Measurements from ENCODE around the gene RARG.

Gene RARG

DNA sequence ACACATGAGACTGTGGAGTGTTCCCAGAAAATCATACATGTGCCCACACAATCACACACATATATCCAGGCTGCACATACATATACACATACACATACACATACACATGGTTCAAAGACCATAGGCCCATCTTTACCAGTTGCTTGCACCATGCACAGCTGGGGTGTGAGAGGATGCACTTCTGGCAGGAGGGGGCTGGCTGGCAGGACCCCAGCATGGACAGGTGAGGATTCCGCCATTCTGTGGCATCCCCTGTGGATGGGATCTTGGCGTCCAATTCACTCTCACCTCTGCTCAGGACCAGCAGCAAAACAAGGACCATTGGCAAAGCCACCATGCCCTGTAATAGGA, 31.9 kb downstream of the RARG start:
- CTCF ChIA-PET: interaction anchor here (0.6 to 1.5 kb wide), 3 partner anchors 13 to 69 kb away, joined by 3 to 4 read pairs (median 3); no protein-coding TSS in a partner anchor
- H3K9me3 ChIP-seq (ENCODE audit: control insufficient read depth, insufficient read depth, low read depth, low read length): no peaks in the 10 kb centered on the region
- POLR2A ChIA-PET: no interaction called here
- no peaks in the 10 kb centered on the region for H3K4me1 ChIP-seq (ENCODE audit: control insufficient read depth, insufficient read depth, low read length)
- TF ChIP-seq ZFHX2 (tag by site-specific recombination; conservative IDR thresholded peaks at IDR 0.05) (no peak), MYNN (tag by site-specific recombination; IDR thresholded peaks at IDR 0.05; ENCODE audit: borderline replicate concordance) (no peak), ZNF335 (tag by site-specific recombination; conservative IDR thresholded peaks at IDR 0.05) (no peak), ZNF221 (tag by site-specific recombination; IDR thresholded peaks at IDR 0.05; ENCODE audit: borderline replicate concordance) (no peak), ZNF311 (tag by site-specific recombination; IDR thresholded peaks at IDR 0.05; ENCODE audit: borderline replicate concordance) (no peak), BCL11B (tag by site-specific recombination; IDR thresholded peaks at IDR 0.05; ENCODE audit: low read depth) (no peak), ZNF555 (tag by site-specific recombination; conservative IDR thresholded peaks at IDR 0.05) (no peak), ZNF394 (tag by site-specific recombination; IDR thresholded peaks at IDR 0.05; ENCODE audit: borderline replicate concordance) (no peak), ZNF155 (tag by site-specific recombination; IDR thresholded peaks at IDR 0.05) (no peak), ZNF302 (tag by site-specific recombination; IDR thresholded peaks at IDR 0.05; ENCODE audit: low read depth) (no peak), ZNF354C (tag by site-specific recombination; IDR thresholded peaks at IDR 0.05; ENCODE audit: borderline replicate concordance, low read depth) (no peak)
- TF ChIP-seq, protein P1, sequence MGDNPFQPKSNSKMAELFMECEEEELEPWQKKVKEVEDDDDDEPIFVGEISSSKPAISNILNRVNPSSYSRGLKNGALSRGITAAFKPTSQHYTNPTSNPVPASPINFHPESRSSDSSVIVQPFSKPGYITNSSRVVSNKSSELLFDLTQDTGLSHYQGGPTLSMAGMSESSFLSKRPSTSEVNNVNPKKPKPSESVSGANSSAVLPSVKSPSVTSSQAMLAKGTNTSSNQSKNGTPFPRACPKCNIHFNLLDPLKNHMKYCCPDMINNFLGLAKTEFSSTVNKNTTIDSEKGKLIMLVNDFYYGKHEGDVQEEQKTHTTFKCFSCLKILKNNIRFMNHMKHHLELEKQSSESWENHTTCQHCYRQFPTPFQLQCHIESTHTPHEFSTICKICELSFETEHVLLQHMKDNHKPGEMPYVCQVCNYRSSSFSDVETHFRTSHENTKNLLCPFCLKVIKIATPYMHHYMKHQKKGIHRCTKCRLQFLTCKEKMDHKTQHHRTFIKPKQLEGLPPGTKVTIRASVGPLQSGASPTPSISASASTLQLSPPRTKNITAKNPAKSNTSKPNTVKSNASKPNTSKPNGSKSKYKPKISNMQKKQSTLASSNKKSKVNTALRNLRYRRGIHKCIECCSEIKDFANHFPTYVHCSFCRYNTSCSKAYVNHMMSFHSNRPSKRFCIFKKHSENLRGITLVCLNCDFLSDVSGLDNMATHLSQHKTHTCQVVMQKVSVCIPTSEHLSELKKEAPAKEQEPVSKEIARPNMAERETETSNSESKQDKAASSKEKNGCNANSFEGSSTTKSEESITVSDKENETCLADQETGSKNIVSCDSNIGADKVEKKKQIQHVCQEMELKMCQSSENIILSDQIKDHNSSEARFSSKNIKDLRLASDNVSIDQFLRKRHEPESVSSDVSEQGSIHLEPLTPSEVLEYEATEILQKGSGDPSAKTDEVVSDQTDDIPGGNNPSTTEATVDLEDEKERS (tag by site-specific recombination; IDR thresholded peaks at IDR 0.05): no peak
- TF ChIP-seq, protein P2, sequence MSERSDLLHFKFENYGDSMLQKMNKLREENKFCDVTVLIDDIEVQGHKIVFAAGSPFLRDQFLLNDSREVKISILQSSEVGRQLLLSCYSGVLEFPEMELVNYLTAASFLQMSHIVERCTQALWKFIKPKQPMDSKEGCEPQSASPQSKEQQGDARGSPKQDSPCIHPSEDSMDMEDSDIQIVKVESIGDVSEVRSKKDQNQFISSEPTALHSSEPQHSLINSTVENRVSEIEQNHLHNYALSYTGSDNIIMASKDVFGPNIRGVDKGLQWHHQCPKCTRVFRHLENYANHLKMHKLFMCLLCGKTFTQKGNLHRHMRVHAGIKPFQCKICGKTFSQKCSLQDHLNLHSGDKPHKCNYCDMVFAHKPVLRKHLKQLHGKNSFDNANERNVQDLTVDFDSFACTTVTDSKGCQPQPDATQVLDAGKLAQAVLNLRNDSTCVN (tag by site-specific recombination; optimal IDR thresholded peaks at IDR 0.05): no peak
- no peak overlapping the region for H3K27ac ChIP-seq (ENCODE audit: extremely low read depth, low read depth, low read length)
- H3K36me3 ChIP-seq (ENCODE audit: control insufficient read depth in 2 of 2, insufficient read depth in 1 of 2, low read length in 2 of 2): no peaks in the 10 kb centered on the region
- H3K4me3 ChIP-seq (ENCODE audit: low read depth, low read length): no peak overlapping the region

DNA sequence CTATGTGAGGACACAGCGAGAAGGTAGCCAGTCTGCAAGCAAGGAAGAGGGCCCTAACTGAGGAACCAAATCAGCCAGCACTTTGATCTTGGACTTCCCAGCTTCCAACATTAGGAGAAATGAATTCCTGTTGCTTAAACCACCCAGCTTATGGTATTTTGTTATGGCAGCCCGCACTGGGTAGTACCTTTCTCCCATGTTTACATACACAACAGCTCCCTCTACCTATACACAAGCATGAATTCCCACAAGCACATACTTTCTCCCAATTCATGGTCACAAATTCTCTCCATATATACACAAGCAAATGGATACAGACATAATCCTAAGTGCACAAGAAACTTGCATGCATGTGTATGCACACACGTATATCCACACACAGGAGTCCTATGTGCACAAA, 32.3 kb downstream of the RARG start:
- TF ChIP-seq OVOL3 (tag by site-specific recombination; IDR thresholded peaks at IDR 0.05): no peak
- TF ChIP-seq ZNF548 (tag by site-specific recombination; IDR thresholded peaks at IDR 0.05): no peak
- TF ChIP-seq ZNF654 (tag by site-specific recombination; IDR thresholded peaks at IDR 0.05; ENCODE audit: low read depth): no peak
- TF ChIP-seq ZNF391 (tag by site-specific recombination; IDR thresholded peaks at IDR 0.05; ENCODE audit: borderline replicate concordance, low read depth): no peak
- no peak for TF ChIP-seq ZNF677 (tag by site-specific recombination; IDR thresholded peaks at IDR 0.05)
- TF ChIP-seq ZNF561 (tag by site-specific recombination; IDR thresholded peaks at IDR 0.05; ENCODE audit: borderline replicate concordance): no peak
- TF ChIP-seq, protein P3, sequence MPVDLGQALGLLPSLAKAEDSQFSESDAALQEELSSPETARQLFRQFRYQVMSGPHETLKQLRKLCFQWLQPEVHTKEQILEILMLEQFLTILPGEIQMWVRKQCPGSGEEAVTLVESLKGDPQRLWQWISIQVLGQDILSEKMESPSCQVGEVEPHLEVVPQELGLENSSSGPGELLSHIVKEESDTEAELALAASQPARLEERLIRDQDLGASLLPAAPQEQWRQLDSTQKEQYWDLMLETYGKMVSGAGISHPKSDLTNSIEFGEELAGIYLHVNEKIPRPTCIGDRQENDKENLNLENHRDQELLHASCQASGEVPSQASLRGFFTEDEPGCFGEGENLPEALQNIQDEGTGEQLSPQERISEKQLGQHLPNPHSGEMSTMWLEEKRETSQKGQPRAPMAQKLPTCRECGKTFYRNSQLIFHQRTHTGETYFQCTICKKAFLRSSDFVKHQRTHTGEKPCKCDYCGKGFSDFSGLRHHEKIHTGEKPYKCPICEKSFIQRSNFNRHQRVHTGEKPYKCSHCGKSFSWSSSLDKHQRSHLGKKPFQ (tag by site-specific recombination; IDR thresholded peaks at IDR 0.05): no peak
- TF ChIP-seq ZNF791 (tag by site-specific recombination; IDR thresholded peaks at IDR 0.05): no peak
- no peak for TF ChIP-seq ZNF19 (tag by site-specific recombination; IDR thresholded peaks at IDR 0.05; ENCODE audit: low read depth)
- H3K4me3 ChIP-seq (ENCODE audit: low read depth, low read length): no peak overlapping the region
- H3K4me1 ChIP-seq (ENCODE audit: control insufficient read depth, insufficient read depth, low read length): no peaks in the 10 kb centered on the region
- no peak overlapping the region for H3K27ac ChIP-seq (ENCODE audit: extremely low read depth, low read depth, low read length)
- ChIA-PET CTCF (interaction anchor here (0.6 to 3.1 kb wide), 9 partner anchors 10 to 146 kb away, joined by 3 to 18 read pairs (median 4); no protein-coding TSS in a partner anchor), POLR2A (no interaction called here)
- H3K36me3 ChIP-seq (ENCODE audit: control insufficient read depth in 2 of 2, insufficient read depth in 1 of 2, low read length in 2 of 2): no peaks in the 10 kb centered on the region
- no peaks in the 10 kb centered on the region for H3K9me3 ChIP-seq (ENCODE audit: control insufficient read depth, insufficient read depth, low read depth, low read length)

All from HEK293 (cell line).